Peyer's patch (tissue), 4 donors: ENCODE results near the gene TTBK2. TPM values are rescaled to one million over a fixed set of nuclear protein-coding genes. Genes with fewer than 3 reads are reported as not detected.
A peak's percentile ranks its signal among the peaks of the same experiment; 100 is the strongest.

Source experiments
- DNase-seq, 3 donors: peaks; one replicate each; pipeline ENCODE4 v3.0.0-alpha.2; 2017 to 2019
- H3K27ac ChIP-seq, 4 donors: fragments of 200-600 bp; sonication (generic); one replicate each; pipeline ENCODE4 v1.5.1; 2016 to 2019
- H3K27me3 ChIP-seq, 2 donors: fragments of 200-600 bp; sonication (generic); one replicate each; pipeline ENCODE4 v1.5.1; 2019
- H3K36me3 ChIP-seq, 3 donors: fragments of 200-600 bp; sonication (generic); one replicate each; pipeline ENCODE4 v1.5.1; 2016 to 2019
- H3K4me1 ChIP-seq, 4 donors: fragments of 200-600 bp; sonication (generic); one replicate each; pipeline ENCODE4 v1.5.1; 2016 to 2019
- H3K4me3 ChIP-seq, 4 donors: fragments of 200-600 bp; sonication (generic); 1 replicate in 3 of 4; 2 replicates in 1 of 4; pipeline ENCODE4 v1.5.1; 2016 to 2019; ENCODE audit warnings: mild to moderate bottlenecking in 1 of 4
- H3K9me3 ChIP-seq, 4 donors: fragments of 200-600 bp; sonication (generic); one replicate each; pipeline ENCODE4 v1.5.1; 2016 to 2019; ENCODE audit warnings: mild to moderate bottlenecking in 1 of 4
- CTCF ChIP-seq, 6 experiments: fragments of 450-650 bp in 4 of 6; fragments of 200-600 bp in 2 of 6; sonication (generic) in 1 of 6; IDR thresholded peaks; one replicate each; pipeline ENCODE4 v1.5.1; 2017 to 2019; ENCODE audit warnings: antibody characterized with exemption in 6 of 6, mild to moderate bottlenecking in 3 of 6, moderate library complexity in 1 of 6
- POLR2A ChIP-seq, 2 donors: fragments of 450-650 bp; IDR thresholded peaks; one replicate each; pipeline ENCODE4 v1.5.1; 2017; ENCODE audit warnings: antibody characterized with exemption in 2 of 2, mild to moderate bottlenecking in 2 of 2, moderate library complexity in 2 of 2
- total RNA-seq, 4 donors: library from RNA; depleted of rRNA; stranded (reverse); fragments of >200 nt; gene quantifications; one replicate each; pipeline ENCODE4 v1.1.0, GENCODE V29; 2016

Gene TTBK2
- total RNA-seq, 4 donors from 2014 or later, result 4.7 to 21.5 (median 13.3) TPM

GRCh38 chr15:42720071-42720470 is 200.5 kb downstream of the TTBK2 start:
- Histone ChIP-seq H3K36me3 (peaks cover 0 to 60% (median 0%) of the 10 kb centered on the region in 3 donors), H3K4me3 (no peak overlapping the region), H3K4me1 (no peaks in the 10 kb centered on the region), H3K9me3 (no peaks in the 10 kb centered on the region), H3K27me3 (no peaks in the 10 kb centered on the region), H3K27ac (no peak overlapping the region)
- no peak for DNase-seq
- TF ChIP-seq POLR2A (IDR thresholded peaks at IDR 0.05), result no peak
- no peak for TF ChIP-seq CTCF (IDR thresholded peaks at IDR 0.05)

- H3K9me3 ChIP-seq, result no peaks in the 10 kb centered on the region
- H3K27ac ChIP-seq, result no peak overlapping the region
- H3K4me1 ChIP-seq, result no peaks in the 10 kb centered on the region
- H3K36me3 ChIP-seq, result peaks cover 0 to 50% (median 0%) of the 10 kb centered on the region in 3 donors
- DNase-seq, result no peak
- no peaks in the 10 kb centered on the region for H3K27me3 ChIP-seq
- TF ChIP-seq CTCF (IDR thresholded peaks at IDR 0.05), result no peak
- TF ChIP-seq POLR2A (IDR thresholded peaks at IDR 0.05), result no peak
- H3K4me3 ChIP-seq, result no peak overlapping the region
These were observed 201.5 kb downstream of the TTBK2 start for GRCh38 chr15:42719043-42719442.

- H3K4me3 ChIP-seq, result no peak overlapping the region
- peaks cover 0 to 27% (median 0%) of the 10 kb centered on the region in 3 donors for H3K36me3 ChIP-seq
- no peaks in the 10 kb centered on the region for H3K9me3 ChIP-seq
- DNase-seq, result no peak
- no peak overlapping the region for H3K27ac ChIP-seq
- no peaks in the 10 kb centered on the region for H3K27me3 ChIP-seq
- H3K4me1 ChIP-seq, result no peaks in the 10 kb centered on the region
- TF ChIP-seq POLR2A (IDR thresholded peaks at IDR 0.05), result no peak
- no peak for TF ChIP-seq CTCF (IDR thresholded peaks at IDR 0.05)
These were observed 204.0 kb downstream of the TTBK2 start for GRCh38 chr15:42716626-42717025.

- DNase-seq, result peak in 1 of 3 donors; percentile 15
- no peak for TF ChIP-seq POLR2A (IDR thresholded peaks at IDR 0.05)
- TF ChIP-seq CTCF (IDR thresholded peaks at IDR 0.05), result no peak
These were observed 204.5 kb downstream of the TTBK2 start for GRCh38 chr15:42716125-42716524.

GRCh38 chr15:42712584-42712983 is 208.0 kb downstream of the TTBK2 start:
- DNase-seq, result no peak
- TF ChIP-seq CTCF (IDR thresholded peaks at IDR 0.05) (no peak), POLR2A (IDR thresholded peaks at IDR 0.05) (no peak)

More at GRCh38 chr15:42716125-42716524, 204.5 kb downstream of the TTBK2 start:
- H3K9me3 ChIP-seq, result no peaks in the 10 kb centered on the region
- no peak overlapping the region for H3K4me3 ChIP-seq
- no peak overlapping the region for H3K27ac ChIP-seq
- H3K27me3 ChIP-seq, result no peaks in the 10 kb centered on the region
- no peaks in the 10 kb centered on the region for H3K4me1 ChIP-seq
- peaks cover 0 to 25% (median 0%) of the 10 kb centered on the region in 3 donors for H3K36me3 ChIP-seq

GRCh38 chr15:42711746-42712145 is 208.8 kb downstream of the TTBK2 start:
- Histone ChIP-seq H3K27me3 (no peaks in the 10 kb centered on the region), H3K36me3 (no peaks in the 10 kb centered on the region), H3K27ac (no peak overlapping the region), H3K4me3 (no peak overlapping the region), H3K4me1 (no peaks in the 10 kb centered on the region), H3K9me3 (no peaks in the 10 kb centered on the region)
- DNase-seq, result no peak
- no peak for TF ChIP-seq CTCF (IDR thresholded peaks at IDR 0.05)
- TF ChIP-seq POLR2A (IDR thresholded peaks at IDR 0.05), result no peak

More at GRCh38 chr15:42712584-42712983, 208.0 kb downstream of the TTBK2 start:
- Histone ChIP-seq H3K4me3 (no peak overlapping the region), H3K9me3 (no peaks in the 10 kb centered on the region), H3K4me1 (no peaks in the 10 kb centered on the region), H3K27ac (no peak overlapping the region), H3K36me3 (no peaks in the 10 kb centered on the region), H3K27me3 (no peaks in the 10 kb centered on the region)
